ENCODE results near the gene DHFR2. TPM values are rescaled to one million over a fixed set of nuclear protein-coding genes. Genes with fewer than 3 reads are reported as not detected.

DHFR2 gene
- total and polyA plus RNA-seq, 10 of the 15 experiments (the other 5 are each of a cell fraction or from before 2014, with no cell fraction given) = 1.8 to 5.6 (median 4.4) TPM

DNA sequence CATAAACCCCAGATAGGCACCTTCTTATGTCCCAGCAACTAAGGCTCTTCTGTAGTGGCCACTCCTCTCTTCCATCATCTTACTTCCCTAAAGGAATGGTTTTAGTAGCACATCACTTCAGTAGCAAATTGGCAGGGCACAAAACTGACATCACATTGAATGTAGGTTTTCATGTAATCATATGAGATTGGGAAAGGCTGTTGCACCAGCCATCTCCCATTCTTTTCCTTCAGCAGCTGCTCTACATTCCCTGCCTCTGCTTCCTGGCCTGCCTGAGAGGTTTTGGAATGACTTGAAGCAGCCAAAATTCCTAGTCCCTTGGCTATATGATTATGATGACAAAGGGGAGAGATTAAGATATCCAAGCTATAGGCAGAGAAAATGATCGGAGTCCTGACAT is 36.6 kb upstream of the DHFR2 start (continued):
- TF ChIP-seq, protein P1, sequence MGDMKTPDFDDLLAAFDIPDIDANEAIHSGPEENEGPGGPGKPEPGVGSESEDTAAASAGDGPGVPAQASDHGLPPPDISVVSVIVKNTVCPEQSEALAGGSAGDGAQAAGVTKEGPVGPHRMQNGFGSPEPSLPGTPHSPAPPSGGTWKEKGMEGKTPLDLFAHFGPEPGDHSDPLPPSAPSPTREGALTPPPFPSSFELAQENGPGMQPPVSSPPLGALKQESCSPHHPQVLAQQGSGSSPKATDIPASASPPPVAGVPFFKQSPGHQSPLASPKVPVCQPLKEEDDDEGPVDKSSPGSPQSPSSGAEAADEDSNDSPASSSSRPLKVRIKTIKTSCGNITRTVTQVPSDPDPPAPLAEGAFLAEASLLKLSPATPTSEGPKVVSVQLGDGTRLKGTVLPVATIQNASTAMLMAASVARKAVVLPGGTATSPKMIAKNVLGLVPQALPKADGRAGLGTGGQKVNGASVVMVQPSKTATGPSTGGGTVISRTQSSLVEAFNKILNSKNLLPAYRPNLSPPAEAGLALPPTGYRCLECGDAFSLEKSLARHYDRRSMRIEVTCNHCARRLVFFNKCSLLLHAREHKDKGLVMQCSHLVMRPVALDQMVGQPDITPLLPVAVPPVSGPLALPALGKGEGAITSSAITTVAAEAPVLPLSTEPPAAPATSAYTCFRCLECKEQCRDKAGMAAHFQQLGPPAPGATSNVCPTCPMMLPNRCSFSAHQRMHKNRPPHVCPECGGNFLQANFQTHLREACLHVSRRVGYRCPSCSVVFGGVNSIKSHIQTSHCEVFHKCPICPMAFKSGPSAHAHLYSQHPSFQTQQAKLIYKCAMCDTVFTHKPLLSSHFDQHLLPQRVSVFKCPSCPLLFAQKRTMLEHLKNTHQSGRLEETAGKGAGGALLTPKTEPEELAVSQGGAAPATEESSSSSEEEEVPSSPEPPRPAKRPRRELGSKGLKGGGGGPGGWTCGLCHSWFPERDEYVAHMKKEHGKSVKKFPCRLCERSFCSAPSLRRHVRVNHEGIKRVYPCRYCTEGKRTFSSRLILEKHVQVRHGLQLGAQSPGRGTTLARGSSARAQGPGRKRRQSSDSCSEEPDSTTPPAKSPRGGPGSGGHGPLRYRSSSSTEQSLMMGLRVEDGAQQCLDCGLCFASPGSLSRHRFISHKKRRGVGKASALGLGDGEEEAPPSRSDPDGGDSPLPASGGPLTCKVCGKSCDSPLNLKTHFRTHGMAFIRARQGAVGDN (IDR thresholded peaks at IDR 0.05) = no peak
- TF ChIP-seq, protein P2, sequence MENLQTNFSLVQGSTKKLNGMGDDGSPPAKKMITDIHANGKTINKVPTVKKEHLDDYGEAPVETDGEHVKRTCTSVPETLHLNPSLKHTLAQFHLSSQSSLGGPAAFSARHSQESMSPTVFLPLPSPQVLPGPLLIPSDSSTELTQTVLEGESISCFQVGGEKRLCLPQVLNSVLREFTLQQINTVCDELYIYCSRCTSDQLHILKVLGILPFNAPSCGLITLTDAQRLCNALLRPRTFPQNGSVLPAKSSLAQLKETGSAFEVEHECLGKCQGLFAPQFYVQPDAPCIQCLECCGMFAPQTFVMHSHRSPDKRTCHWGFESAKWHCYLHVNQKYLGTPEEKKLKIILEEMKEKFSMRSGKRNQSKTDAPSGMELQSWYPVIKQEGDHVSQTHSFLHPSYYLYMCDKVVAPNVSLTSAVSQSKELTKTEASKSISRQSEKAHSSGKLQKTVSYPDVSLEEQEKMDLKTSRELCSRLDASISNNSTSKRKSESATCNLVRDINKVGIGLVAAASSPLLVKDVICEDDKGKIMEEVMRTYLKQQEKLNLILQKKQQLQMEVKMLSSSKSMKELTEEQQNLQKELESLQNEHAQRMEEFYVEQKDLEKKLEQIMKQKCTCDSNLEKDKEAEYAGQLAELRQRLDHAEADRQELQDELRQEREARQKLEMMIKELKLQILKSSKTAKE (IDR thresholded peaks at IDR 0.05; ENCODE audit: low read depth, poor library complexity, severe bottlenecking) = no peak
- no peak for TF ChIP-seq NFYB (IDR thresholded peaks at IDR 0.05; ENCODE audit: insufficient read depth, low read depth, low read length)
- TF ChIP-seq SRF (IDR thresholded peaks at IDR 0.05; ENCODE audit: low read depth in 2 of 2, low read length in 2 of 2) = no peak
- no peak for TF ChIP-seq HDGF (IDR thresholded peaks at IDR 0.05)
- TF ChIP-seq CREB1 (IDR thresholded peaks at IDR 0.05; ENCODE audit: low read depth) = no peak
- TF ChIP-seq, protein P3, sequence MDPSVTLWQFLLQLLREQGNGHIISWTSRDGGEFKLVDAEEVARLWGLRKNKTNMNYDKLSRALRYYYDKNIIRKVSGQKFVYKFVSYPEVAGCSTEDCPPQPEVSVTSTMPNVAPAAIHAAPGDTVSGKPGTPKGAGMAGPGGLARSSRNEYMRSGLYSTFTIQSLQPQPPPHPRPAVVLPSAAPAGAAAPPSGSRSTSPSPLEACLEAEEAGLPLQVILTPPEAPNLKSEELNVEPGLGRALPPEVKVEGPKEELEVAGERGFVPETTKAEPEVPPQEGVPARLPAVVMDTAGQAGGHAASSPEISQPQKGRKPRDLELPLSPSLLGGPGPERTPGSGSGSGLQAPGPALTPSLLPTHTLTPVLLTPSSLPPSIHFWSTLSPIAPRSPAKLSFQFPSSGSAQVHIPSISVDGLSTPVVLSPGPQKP (IDR thresholded peaks at IDR 0.05; ENCODE audit: low read depth, low read length) = no peak
- no peak for TF ChIP-seq MXI1 (IDR thresholded peaks at IDR 0.05; ENCODE audit: low read depth, low read length)
- TF ChIP-seq, protein P4, sequence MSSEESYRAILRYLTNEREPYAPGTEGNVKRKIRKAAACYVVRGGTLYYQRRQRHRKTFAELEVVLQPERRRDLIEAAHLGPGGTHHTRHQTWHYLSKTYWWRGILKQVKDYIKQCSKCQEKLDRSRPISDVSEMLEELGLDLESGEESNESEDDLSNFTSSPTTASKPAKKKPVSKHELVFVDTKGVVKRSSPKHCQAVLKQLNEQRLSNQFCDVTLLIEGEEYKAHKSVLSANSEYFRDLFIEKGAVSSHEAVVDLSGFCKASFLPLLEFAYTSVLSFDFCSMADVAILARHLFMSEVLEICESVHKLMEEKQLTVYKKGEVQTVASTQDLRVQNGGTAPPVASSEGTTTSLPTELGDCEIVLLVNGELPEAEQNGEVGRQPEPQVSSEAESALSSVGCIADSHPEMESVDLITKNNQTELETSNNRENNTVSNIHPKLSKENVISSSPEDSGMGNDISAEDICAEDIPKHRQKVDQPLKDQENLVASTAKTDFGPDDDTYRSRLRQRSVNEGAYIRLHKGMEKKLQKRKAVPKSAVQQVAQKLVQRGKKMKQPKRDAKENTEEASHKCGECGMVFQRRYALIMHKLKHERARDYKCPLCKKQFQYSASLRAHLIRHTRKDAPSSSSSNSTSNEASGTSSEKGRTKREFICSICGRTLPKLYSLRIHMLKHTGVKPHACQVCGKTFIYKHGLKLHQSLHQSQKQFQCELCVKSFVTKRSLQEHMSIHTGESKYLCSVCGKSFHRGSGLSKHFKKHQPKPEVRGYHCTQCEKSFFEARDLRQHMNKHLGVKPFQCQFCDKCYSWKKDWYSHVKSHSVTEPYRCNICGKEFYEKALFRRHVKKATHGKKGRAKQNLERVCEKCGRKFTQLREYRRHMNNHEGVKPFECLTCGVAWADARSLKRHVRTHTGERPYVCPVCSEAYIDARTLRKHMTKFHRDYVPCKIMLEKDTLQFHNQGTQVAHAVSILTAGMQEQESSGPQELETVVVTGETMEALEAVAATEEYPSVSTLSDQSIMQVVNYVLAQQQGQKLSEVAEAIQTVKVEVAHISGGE (CRISPR knock-in tag; IDR thresholded peaks at IDR 0.05) = no peak
